ES-I3 (cell line): ENCODE measurements around the gene CD36.

Experiments used
- H3K36me3 ChIP-seq: 2 replicates; pipeline ENCODE4 v1.6.1; 2013; ENCODE audit warnings: mild to moderate bottlenecking, low read length, control low read depth, moderate library complexity; ENCODE audit not compliant: insufficient read depth
- H3K4me1 ChIP-seq: 2 replicates; pipeline ENCODE4 v1.6.1; 2013; ENCODE audit warnings: mild to moderate bottlenecking, control low read depth, low read length; ENCODE audit not compliant: insufficient read depth
- H3K9ac ChIP-seq: 2 replicates; pipeline ENCODE4 v1.6.1; 2013; ENCODE audit warnings: low read depth, mild to moderate bottlenecking, low read length, moderate library complexity
- H3K9me3 ChIP-seq: 2 replicates; pipeline ENCODE4 v1.6.1; 2013; ENCODE audit warnings: mild to moderate bottlenecking, low read length, moderate library complexity; ENCODE audit not compliant: control insufficient read depth, insufficient read depth

The CD36 gene

DNA sequence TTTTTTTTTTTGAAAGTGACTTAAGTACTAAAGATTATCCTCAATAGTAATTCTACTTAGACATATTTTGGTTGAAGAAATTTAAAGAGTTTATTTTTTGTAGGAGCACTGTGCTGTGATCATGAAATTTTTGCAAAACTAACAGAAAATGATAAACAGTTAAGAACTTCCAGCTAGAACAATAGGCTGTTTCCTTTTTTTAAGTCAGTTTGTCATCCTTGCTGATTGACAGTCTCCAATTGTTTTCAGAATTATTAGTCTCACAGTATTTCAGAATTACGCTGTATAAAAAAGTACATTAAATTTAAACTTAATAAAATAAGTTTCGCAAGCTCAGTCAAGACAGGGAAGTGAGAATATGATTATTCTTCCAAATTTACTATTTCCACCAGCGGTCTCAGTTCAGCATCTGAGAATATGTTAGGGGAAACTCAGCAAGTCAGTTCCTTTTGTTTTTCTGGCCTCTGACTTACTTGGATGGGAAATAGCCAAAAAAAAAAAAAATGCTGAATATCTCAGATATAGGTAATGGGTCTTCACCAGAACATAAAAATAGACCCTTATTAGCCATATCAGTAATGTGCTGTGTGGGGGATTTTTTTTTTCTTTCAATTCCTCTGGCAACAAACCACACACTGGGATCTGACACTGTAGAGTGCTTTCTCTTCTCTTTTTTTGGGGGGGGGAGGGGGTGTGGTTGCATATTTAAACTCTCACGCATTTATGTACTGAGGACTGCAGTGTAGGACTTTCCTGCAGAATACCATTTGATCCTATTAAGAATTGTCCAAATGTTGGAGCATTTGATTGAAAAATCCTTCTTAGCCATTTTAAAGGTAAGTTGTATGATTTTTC is at the start of gene CD36:
Gene CD36 (plus strand): TSS at position 732 of the 855 bp plus-strand sequence. CDS start 8,099 bp downstream, outside the sequence.
- H3K4me1 ChIP-seq = no peaks in the 10 kb centered on the region

DNA sequence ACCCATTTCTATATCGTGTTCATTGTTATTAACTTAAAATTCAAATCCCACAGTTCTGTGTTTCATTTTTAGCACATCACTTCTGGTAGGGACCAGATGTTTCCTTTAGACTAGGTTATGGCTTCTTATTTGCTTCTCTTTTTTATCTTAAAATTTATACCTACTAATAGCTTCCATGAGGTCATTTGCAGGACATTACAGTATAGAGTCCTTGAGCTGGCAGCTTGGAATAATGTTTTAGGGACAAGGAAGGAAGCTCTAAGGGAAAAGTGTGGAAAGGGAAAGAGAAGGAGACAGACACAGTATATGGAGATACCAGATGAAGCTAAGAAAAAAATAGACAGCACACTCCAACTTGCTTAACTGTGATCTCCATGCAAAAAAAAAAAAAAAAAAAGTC is 48.8 kb upstream of the CD36 start:
- Histone ChIP-seq H3K36me3 (no peaks in the 10 kb centered on the region), H3K4me1 (no peaks in the 10 kb centered on the region), H3K9ac (no peak overlapping the region), H3K9me3 (no peaks in the 10 kb centered on the region)

More for the DNA sequence above, at the start of gene CD36:
- Histone ChIP-seq H3K9me3 (no peaks in the 10 kb centered on the region), H3K9ac (no peak within 1 kb of the TSS), H3K36me3 (no peaks in the 10 kb centered on the region)

DNA sequence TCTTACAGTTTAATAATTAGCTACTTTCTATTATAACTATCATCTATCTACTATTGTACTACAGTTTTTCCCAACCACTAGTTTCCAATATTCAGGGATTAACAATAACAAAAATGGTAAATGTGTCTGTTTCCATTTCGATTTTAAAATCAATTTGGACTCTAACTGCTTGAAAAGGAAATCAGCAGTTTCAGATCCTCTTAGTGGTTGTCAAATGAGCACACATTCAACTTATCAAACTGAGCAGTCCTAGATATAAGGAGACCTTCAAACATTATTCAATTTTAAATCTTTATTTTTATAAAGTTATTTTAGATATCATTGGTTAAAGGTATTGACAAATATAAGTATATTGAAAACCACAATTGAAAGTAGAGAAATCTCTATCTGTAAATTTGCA is 46.8 kb upstream of the CD36 start:
- no peaks in the 10 kb centered on the region for H3K9me3 ChIP-seq
- no peak overlapping the region for H3K9ac ChIP-seq
- no peaks in the 10 kb centered on the region for H3K4me1 ChIP-seq
- H3K36me3 ChIP-seq = no peaks in the 10 kb centered on the region

DNA sequence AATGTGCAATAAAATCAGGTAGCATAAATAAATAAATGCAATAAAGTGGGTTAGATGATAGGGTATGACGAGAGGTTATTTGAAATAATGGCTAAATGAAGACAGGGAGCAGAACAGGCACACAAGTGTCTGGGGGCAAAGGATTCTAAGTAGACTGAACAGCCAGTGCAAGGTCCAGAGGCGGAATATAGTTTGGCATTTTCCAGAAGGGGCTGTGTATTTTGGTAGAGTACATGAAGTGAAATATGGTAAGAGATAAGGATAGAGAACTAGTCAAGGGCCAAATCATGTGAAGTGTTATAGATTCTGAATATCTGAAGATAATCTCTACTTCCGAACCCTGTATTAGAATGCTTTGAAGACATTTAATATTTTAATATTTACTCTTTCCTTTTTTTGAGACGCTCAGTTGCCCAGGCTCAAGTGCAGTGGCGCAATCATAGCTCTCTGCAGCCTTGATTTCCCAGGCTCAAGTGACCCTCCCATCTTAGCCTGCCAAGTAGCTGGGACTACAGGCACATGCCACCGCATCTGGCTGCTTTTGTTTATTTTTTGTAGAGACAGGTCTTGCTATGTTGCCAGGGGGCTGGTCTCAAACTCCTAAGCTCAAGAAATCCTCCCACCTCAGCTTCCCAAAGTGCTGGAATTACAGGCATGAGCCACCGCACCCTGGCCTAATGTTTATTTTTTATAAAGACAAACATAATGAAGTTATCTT is 44.4 kb upstream of the CD36 start:
- no peaks in the 10 kb centered on the region for H3K4me1 ChIP-seq
- no peak overlapping the region for H3K9ac ChIP-seq
- H3K9me3 ChIP-seq = no peaks in the 10 kb centered on the region
- H3K36me3 ChIP-seq = no peaks in the 10 kb centered on the region

DNA sequence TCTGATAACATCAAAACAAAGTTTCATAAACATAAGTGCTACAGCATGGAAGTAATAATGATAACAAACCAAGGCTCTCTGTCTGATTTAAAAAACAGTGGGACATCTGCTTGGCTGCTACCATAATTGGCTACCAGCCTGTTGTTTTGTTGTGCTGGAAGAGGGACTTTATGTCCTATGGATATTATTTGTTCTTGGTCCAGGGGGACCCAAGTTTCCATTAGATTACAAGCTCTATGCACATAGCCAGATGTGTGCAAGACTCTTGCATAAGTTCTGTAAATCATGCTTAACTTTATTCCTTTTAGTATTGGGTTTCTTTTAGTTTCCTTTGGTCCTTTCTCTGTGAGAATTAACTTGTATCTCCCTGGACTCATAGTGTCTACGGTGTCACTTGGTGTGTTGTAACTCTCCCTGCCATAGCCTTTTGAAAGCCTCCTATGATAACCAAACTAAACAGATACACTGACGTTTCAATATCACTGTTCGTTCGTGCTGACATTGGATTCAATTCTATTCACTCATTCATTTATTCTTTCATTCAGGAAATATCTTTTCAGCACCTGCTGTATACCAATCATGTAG is 41.4 kb upstream of the CD36 start:
- no peaks in the 10 kb centered on the region for H3K9me3 ChIP-seq
- no peak overlapping the region for H3K9ac ChIP-seq
- H3K4me1 ChIP-seq = no peaks in the 10 kb centered on the region
- H3K36me3 ChIP-seq = no peaks in the 10 kb centered on the region

DNA sequence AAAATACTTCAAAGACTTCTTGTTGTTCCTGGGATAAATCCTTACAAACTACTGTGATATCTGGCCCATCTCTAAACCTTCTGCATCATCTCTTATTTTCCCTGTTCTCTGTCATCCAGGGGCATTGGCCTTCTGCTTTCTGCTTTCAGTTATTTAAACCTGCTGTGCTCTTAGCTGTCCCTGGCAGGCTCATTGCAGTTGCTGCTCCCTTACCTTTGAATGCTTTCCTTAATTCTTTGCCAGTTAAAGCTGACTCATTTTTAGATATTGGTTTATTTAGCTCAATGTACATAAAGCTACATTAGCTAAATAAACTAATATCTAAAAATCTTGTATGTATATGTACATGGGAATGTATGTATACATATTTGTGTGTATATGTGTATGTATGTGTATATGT is 40.6 kb upstream of the CD36 start:
- no peaks in the 10 kb centered on the region for H3K9me3 ChIP-seq
- no peaks in the 10 kb centered on the region for H3K4me1 ChIP-seq
- no peak overlapping the region for H3K9ac ChIP-seq
- H3K36me3 ChIP-seq = no peaks in the 10 kb centered on the region

DNA sequence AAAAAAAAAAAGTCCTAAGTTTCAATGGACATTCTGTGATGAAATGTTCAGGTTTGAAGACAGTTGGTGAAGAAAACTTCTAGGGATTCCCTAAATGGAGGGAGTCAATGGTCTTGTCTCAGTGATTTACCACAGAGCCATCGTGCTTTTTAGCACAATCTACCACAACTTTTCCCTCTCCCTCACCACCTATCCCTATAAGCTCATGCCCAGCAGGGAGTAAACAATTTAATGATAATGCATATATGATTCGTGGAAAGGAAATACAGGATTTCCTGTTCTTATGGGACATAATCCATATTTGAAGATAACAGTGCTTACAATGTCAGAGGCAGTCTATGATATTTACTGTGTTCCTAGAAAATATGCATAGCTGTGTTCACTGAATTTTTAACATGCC is 38.4 kb upstream of the CD36 start:
- Histone ChIP-seq H3K36me3 (no peaks in the 10 kb centered on the region), H3K9me3 (no peaks in the 10 kb centered on the region), H3K4me1 (no peaks in the 10 kb centered on the region), H3K9ac (no peak overlapping the region)

DNA sequence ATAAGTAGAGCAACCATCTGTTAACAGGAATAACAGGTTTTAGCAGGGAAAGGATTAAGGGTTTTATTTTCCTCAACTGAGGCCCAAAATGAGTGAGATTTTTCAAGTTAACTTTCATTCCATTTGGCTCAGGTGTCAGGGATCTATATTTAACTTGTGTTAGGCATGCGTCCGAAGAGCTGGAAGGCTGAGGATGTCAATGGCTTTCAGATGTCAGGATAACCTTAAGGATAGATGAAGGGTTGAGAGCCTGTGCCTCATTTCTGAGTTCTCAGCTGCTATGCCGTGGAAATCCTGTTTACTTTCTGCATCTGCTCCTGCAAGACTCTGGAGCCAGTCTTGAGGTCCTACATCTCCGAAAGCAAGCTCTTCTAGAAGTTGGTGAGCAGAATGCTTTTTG is 36.4 kb upstream of the CD36 start:
- Histone ChIP-seq H3K9me3 (no peaks in the 10 kb centered on the region), H3K4me1 (no peaks in the 10 kb centered on the region), H3K9ac (no peak overlapping the region), H3K36me3 (no peaks in the 10 kb centered on the region)

DNA sequence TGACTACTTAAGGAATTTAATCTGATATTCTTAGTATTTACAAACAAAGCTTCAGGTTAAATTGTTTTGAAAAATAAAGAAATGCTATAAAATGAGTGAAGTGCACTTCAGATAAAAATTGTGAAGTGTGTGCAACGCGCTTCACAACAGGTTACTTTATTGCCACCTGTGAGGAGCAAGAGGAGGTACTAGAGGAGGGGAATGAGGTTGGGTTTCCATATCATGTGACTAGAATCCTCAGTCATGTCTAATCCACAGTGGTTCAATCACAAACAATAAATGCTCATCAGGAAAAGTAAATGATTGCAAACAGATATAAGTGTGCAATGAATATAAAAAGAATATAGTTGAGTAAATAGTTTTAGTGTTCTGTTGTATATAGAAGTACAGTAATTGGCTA is 34.5 kb upstream of the CD36 start:
- Histone ChIP-seq H3K4me1 (no peaks in the 10 kb centered on the region), H3K9me3 (no peaks in the 10 kb centered on the region), H3K36me3 (no peaks in the 10 kb centered on the region), H3K9ac (no peak overlapping the region)

DNA sequence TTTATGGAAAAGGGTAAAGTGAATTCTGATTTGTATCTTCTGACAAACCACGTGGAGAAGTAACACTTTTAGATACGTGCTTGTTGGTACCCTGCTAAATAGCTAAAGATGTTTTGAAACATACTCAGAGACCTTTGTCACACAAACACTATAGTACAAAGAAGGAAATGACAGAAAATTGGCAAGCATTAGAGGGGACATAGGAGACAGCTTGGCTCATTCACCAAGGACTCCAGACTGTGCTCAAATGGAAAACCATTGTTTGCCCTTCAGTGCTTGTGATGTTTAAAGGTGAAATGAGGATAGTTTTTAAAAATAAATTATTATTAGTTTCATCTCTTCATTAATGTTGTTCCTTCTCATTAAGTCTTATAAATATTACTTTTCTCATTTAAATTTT is 34.0 kb upstream of the CD36 start:
- H3K36me3 ChIP-seq = no peaks in the 10 kb centered on the region
- H3K4me1 ChIP-seq = no peaks in the 10 kb centered on the region
- H3K9me3 ChIP-seq = no peaks in the 10 kb centered on the region
- no peak overlapping the region for H3K9ac ChIP-seq

DNA sequence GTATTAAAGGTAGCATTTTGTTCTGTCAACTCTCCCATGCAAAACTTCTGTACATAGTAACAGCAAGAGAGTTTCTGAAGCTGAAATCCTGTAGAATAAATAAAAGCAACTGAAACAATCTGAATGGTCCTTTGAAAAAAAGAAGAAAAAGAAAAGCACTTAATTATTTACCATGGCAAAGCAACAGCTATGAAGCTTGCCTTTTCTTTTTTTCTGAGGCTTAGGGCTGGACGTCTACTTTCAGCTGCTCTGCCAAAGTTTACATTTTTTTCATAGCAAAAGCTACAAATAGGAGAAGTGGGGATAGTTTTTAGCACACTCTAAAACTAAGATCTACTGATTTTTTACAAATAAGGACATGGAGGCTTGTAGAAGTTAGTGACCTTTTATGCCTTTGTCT is 31.3 kb upstream of the CD36 start:
- H3K9me3 ChIP-seq = no peaks in the 10 kb centered on the region
- H3K4me1 ChIP-seq = no peaks in the 10 kb centered on the region
- no peaks in the 10 kb centered on the region for H3K36me3 ChIP-seq
- H3K9ac ChIP-seq = no peak overlapping the region

DNA sequence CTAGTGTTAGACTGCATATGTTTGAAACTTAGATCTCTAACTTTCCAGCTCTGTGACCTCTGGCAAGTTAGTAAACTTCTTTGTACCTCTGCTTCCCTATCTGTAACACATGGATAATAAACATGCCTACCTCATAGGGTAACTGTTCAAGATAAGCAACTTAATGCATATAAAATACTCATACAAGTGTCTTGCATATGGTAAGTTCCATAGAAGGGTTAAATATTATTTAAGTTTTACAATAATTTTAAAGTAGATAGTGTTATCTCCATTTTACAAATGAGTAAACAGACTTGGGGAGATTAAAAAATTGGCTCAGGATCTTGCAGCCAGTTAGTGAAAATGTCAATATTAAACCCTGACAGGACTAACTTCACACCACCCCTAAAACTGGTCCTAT is 30.1 kb upstream of the CD36 start:
- Histone ChIP-seq H3K36me3 (no peaks in the 10 kb centered on the region), H3K9me3 (no peaks in the 10 kb centered on the region), H3K9ac (no peak overlapping the region), H3K4me1 (no peaks in the 10 kb centered on the region)

DNA sequence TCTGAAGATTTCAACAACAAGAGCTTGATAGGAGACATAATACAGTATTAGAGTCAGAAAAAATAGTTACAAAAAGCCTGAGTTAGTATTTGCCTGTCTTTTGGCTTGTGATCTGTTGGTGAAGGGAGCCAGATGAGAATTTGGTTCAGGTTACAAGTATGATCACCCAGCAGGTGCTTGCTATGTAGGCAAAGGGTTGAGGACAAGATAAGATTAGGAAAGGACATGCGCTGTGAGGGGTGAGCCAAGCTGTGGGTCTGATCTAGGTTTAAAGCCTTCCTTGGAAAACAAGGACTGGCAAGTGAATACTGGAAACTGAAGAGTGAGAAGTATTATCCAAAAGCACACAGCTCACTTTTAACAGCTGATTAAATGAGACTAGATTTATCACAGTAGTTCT is 28.7 kb upstream of the CD36 start:
- H3K4me1 ChIP-seq = peaks cover 5% of the 10 kb centered on the region; the same call in 1 of the 2 replicates

DNA sequence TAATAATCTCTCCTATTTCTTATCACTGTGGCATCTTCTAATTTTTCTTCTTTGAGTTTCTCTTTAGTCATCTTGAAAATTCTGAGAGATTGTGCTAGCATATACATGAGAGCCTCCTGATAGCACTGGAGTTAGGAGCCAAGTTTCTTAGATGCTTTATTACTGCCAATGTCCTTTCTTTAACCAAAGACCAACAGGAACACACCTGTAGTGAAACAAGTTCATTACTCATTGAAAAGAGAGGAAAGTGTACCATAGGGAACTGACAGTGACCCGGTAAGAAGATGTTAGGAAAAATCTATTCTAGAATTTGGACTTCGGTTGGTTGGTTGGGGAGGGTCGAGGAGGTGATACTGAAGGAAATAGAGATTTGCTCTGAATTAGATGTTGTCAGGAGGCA is 27.1 kb upstream of the CD36 start:
- Histone ChIP-seq H3K4me1 (peaks cover 8% of the 10 kb centered on the region; the same call in 1 of the 2 replicates), H3K9ac (no peak overlapping the region), H3K9me3 (no peaks in the 10 kb centered on the region), H3K36me3 (no peaks in the 10 kb centered on the region)

More for the DNA sequence above, 28.7 kb upstream of the CD36 start:
- Histone ChIP-seq H3K9ac (no peak overlapping the region), H3K9me3 (no peaks in the 10 kb centered on the region), H3K36me3 (no peaks in the 10 kb centered on the region)

DNA sequence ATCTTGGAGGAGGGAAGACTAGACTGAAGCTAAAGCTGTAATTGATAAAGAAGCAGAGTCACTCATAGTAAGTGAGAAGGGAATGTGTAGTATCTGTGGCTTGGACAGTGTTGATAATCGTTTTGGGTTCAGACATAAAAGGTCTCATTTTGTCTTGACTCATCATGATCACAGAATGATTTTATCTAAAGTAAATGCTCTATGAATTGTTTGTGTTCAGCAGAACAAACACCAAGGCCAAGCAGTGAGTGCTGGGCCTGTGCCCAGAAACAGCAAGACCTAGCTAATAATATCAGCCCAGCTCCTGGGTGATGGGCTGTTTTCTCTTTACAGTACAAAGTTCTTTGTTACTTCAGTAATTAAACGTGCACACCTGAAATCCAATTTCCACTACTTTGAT is 26.7 kb upstream of the CD36 start:
- Histone ChIP-seq H3K9ac (no peak overlapping the region), H3K9me3 (no peaks in the 10 kb centered on the region), H3K4me1 (peaks cover 8% of the 10 kb centered on the region; the same call in 1 of the 2 replicates), H3K36me3 (no peaks in the 10 kb centered on the region)
